Fibroblast of skin of abdomen (primary cell): Measurements from ENCODE around the gene TMEM33. TPM values are rescaled to one million over a fixed set of nuclear protein-coding genes. Genes with fewer than 3 reads are reported as not detected.
A peak's percentile ranks its signal among the peaks of the same experiment; 100 is the strongest.
"Not testable (repeated sequence)": the region's sequence is repeated elsewhere in the genome, so short reads cannot be mapped to it uniquely, and the experiment has no call there.

Experiments used
- DNase-seq: peaks from one replicate; pipeline ENCODE4 v3.0.0-alpha.2; 2013
- polyA plus RNA-seq, 2 experiments: library from polyadenylated mRNA; unstranded; fragments of 120-200 nt; gene quantifications; one replicate each; pipeline ENCODE4 v1.2.1, GENCODE V29; 2013; ENCODE audit not compliant: insufficient read length in 2 of 2

TMEM33 gene, protein sequence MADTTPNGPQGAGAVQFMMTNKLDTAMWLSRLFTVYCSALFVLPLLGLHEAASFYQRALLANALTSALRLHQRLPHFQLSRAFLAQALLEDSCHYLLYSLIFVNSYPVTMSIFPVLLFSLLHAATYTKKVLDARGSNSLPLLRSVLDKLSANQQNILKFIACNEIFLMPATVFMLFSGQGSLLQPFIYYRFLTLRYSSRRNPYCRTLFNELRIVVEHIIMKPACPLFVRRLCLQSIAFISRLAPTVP
- polyA plus RNA-seq (2013, experiment 1 of 2; ENCODE audit: insufficient read length) = 30.0 TPM
- polyA plus RNA-seq (2013, experiment 2 of 2; ENCODE audit: insufficient read length) = 30.8 TPM

DNA sequence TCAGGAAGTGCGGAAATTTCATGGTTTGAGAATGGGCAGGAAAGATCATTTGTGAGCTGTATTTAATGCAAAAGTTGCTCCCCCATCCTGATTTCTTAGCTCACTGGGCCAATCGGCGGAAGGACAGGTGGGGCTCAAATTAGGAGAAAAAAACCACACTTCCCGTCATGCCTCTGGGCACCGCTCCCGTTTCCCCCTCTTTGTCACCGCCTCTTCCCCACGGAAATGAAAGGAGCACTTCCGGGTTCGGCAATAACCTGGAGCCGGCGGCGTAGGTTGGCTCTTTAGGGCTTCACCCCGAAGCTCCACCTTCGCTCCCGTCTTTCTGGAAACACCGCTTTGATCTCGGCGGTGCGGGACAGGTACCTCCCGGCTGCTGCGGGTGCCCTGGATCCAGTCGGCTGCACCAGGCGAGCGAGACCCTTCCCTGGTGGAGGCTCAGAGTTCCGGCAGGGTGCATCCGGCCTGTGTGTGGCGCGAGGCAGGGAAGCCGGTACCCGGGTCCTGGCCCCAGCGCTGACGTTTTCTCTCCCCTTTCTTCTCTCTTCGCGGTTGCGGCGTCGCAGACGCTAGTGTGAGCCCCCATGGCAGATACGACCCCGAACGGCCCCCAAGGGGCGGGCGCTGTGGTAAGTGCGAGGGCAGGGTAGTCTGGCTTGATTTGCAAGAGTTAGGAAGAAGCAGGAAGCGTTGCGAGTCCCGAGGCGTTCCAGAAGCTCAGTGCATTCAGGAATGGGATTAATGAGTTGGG lies at the start of gene TMEM33:
Gene TMEM33 (plus strand): TSS at position 529 of the 751 bp plus-strand sequence. CDS start 56 bp downstream, at position 585.
- peak; percentile 87 for DNase-seq

DNA sequence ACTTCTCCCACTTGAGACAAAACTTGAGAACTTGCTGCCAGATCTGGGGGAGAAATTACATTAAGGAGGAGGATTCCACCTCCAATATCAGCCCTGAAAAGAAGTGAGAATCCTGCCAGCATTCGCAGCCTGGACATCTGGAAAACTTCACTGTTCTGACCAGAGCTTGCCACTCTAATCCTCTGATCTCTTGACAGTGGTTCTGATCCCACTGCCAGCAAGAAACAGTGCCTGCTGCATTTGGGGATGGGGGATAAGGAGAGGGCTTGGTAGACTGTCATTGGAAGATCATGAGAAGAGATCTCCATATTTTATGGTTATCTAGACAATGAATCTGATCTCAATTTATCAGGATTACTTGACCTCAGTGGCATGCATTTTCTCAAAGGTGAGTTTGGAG lies 49.8 kb upstream of the TMEM33 start:
- DNase-seq = no peak

DNA sequence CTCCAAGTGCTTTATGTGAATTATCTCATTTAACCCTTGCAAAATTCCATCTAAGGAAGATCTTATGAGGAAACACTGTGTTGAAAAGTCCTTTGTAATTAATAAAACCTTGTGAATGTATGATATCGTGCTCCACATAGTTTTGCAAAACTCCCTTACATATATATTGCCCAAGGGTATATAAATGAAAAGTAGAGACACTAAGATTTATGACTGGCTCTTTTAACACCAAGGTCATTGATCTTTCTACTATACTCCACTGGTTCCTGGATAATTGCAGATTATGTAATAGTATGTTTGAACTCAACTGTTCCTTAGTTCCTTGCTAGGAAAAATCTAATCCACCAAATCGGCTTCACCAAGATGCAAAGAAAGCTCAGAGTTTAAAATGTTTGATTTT lies 48.0 kb upstream of the TMEM33 start:
- no peak for DNase-seq

DNA sequence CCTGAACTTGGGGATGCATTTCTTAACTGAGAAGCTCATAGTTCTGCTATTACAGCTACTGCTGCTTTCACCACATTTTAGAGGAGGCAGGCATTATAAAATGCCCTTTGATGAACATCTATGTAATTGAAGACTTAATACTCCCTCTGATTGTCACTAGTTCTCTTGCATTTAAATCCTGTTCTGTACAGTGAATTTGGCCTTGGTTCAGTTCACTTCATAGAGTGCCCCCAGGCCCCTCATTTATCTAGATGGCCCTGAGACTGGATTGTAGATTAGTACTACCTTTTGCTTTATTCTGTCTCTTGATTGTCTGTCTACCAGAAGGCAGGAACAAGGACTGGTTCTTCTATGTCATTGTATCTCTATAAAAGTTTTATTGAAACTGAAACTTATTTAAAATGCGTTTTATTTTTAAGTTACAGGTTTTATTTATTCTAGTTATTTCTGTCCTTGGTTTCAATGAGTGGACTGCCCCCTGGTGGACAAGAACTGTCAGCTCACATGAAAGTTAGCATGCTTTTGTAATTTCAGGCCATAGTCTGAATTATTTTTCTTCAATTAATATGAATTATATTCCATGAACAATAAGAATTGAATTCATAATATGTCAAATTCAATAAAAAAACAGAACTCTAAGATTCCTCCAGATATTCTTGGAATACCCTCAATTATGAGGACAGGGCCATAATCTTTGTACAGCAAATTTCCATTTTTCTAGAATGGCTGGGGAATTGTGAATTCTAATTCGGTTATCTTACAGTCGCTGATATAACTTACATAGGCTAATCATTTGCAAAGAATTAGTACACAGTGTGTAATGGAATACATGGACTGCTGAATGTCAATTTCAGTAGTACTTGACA lies 47.2 kb upstream of the TMEM33 start:
- peak; percentile 36 for DNase-seq

DNA sequence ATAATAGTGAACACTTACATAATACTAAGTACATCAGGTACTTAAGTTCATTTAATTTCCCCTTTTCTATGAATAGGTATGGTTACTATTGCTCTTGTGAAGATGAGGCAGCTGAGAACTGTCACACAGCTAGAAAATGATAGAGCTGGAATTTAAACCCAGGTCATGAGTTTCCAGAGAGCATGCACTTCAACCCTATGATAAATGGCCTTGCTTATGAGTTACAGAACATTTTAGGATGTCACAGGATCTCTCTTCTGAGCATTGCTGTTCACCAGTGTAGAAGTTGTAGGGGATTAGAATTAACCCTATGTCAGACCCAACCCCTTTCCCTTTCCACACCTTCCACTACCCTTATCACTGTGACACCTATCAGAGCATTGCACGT lies 46.5 kb upstream of the TMEM33 start:
- no peak for DNase-seq

DNA sequence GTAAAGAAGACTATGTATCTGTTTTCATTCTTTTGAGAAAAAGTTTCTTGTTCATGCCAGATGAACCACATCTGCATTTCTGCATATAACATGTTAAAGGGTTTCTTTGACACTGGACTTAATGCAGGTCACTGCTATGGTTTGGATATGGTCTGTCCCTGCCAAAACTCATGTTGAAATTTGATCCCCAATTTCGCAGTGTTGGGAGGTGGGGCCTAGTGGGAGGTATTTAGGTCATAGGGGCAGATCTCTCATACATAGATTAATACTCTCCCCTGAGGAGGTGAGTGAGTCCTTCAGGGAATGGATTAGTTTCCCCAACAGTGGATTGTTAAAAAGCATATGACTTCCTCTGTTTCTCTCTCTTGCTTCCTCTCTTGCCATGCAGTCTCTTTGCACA lies 45.9 kb upstream of the TMEM33 start:
- DNase-seq = no peak

DNA sequence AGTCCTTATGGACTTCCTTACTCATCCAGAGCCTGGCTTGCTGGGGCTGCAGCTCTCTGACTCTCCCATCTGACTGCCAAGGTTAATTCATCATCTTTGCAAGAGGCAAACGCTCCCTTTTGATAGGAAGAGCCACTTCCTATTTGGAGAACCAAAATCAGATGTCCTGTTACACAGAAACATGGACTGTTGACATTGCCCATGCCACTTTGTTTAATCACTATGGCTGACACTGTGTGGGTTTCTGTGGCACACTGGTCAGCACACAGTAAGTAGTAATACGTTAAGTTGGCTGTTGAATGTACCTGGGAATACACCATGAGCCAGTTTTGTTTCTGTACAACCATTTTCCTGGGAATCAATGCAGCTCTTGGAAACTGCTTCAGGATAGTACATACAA lies 45.1 kb upstream of the TMEM33 start:
- no peak for DNase-seq

DNA sequence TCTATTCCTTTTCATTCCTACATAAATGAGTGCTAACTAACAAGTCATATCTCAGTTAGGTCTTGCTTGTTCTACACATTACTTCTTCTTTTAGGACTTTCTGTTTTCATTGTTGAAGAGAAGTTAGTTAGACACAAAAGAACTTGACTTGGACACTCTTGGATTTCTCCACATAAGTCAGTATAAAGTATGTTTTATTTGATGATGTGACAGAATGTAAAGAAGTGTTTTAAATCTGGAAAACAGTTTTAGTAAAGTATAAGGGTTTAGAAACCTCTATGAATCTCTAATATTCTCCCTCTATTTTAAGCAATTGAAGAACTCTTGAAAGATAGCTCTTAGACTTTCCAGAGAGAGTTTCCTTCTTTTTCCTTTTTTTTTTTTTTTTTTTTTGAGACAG lies 38.6 kb upstream of the TMEM33 start:
- DNase-seq = no peak

DNA sequence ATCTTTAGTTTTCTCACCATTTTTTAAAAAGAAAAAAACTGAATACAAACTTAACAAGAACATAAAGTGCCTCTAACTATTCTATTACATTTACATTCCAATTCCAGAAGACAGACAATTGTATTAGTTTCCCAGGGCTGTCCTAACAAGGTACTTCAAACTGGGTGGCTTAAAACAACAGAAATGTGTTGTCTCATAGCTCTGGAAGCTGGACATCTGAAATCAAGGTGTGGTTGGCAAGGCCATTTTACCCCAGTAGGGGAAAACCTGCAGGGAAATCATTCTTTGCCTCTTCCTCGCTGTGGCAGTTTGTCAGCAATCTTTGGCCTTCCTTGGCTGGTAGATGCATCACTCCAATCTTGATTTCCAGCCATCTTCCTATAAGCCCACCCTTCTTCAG lies 37.5 kb upstream of the TMEM33 start:
- DNase-seq = no peak

DNA sequence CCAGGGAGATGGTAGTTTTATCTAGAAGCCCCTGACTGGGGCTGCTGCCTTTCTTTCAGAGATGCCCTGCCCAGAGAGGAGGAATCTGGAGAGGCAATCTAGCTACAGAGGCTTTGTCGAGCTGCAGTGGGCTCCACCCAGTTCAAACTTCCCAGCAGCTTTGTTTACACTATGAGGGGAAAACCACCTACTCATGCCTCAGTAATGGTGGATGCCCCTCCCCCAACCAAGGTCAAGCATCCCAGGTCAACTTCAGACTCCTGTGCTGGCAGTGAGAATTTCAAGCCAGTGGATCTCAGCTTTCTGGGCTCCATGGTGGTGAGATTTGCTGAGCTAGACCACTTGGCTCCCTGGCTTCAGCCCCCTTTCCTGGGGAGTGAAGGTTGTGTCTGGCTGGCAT lies 26.1 kb upstream of the TMEM33 start:
- DNase-seq = not testable (repeated sequence)

DNA sequence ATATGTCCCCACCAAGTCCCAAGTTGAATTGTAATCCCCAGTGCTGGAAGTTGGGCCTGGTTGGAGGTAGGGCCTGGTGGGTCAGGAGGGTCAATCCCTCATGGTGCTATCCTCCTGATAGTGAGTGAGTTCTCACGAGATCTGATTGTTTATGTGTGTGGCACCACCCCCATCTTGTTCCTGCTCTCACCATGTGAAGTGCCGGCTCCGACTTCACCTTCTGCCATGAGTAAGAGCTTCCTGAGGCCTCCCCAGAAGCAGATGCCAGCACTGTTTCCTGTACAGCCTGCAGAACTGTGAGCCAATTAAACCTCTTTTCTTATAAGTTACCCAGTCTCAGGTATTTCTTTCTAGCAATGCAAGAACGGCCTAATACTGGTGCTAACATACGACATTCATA lies 22.7 kb upstream of the TMEM33 start:
- DNase-seq = no peak

DNA sequence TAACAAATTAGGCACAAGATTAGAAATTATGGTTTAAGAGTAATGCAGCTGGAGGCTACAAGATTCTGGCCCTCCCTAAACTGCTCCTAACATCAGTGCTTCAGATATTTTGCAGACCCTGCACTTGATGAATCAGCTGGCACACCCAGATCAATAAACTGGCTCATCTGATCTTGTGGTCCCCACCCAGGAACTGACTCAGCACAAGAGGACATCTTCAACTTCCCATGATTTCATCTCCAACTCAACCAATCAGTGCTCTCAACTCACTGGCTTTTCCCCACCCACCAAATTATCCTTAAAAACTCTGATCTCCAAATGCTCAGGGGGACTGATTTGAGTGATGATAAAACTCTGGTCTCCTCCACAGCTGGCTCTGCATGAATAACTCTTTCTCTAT lies 21.7 kb upstream of the TMEM33 start:
- DNase-seq = no peak

DNA sequence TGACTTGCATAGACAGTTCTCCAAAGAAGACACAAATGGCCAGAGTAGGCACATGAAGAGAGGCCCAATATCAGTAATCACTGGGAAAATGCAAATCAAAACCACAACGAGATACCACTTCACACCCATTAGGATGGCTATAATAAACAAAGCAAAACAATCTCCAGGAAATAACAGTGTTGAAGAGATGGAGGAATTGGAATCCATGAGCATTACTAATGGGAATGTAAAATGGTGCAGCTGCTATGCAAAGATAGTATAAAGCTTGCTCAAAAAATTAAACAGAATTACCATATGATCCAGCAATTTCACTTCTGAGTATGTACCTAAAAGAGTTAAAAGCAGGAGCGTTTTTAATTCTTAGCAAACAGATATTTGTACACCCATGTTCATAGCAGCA lies 17.0 kb upstream of the TMEM33 start:
- DNase-seq = no peak

DNA sequence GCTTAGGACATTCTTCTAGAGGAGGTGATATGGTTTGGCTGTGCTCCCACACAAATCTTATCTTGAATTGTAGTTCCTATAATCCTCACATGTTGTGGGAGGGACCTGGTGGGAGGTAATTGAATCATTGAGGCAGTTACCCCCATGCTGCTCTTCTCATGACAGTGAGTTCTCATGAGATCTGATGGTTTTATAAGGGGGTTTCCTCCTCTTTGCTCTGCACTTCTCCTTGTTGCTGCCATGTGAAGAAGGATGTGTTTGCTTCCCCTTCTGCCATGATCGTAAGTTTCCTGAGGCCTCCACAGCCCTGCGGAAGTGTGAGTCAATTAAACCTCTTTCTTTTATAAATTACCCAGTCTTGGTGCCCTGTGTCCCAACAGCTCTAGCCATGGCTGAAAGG lies 14.8 kb upstream of the TMEM33 start:
- not testable (repeated sequence) for DNase-seq

DNA sequence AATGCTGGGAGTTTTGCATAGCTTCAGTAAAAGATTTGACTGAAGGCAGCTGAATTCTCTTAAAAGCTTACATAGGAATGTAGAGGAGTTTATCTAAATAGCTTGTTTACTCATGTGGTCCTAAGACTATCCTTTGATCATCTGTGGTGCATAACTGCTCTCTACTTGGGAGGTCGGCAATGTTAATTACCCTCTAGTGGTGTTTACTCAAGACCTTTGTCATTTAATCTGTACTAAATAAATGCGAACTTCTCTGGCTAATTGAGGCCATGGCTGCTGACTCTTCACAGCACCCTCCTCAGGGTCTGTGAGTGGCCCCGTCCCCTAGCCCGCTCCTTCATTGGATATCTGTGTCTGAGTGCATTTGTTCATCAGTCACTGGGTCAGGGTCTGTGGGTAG lies 13.8 kb upstream of the TMEM33 start:
- no peak for DNase-seq

DNA sequence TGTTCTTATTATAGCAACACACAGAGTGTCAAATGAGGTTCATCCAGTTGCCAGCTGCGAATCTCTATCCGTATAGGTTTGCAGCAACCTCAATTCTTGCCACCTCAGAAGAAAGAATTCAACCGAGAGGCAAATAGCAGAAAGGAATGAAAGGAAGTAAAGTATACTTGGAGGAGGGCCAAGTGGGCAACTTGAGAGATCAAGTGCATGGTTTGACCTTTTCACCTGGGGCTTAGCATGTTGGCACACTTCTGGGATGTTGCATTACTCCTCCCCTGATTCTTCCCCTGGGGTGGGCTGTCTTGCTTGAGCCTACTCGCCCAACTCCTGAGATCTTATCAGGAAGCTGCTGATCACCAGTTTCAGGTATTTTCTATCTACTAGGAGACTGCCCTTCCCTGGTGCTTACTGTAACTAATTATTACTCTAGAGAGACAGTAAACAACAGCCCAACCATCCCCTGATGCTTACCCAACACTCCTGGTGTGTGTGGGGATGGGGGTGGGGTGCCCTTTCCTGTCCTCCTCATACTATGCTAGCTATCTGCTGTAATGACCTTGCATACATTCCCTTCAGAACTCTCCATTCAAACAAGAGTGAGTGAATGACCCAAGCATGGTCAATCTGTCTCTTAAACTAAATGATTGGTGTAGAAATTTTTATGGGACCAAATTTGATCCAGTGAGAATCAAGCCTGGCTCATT lies 7.3 kb upstream of the TMEM33 start:
- DNase-seq = no peak

DNA sequence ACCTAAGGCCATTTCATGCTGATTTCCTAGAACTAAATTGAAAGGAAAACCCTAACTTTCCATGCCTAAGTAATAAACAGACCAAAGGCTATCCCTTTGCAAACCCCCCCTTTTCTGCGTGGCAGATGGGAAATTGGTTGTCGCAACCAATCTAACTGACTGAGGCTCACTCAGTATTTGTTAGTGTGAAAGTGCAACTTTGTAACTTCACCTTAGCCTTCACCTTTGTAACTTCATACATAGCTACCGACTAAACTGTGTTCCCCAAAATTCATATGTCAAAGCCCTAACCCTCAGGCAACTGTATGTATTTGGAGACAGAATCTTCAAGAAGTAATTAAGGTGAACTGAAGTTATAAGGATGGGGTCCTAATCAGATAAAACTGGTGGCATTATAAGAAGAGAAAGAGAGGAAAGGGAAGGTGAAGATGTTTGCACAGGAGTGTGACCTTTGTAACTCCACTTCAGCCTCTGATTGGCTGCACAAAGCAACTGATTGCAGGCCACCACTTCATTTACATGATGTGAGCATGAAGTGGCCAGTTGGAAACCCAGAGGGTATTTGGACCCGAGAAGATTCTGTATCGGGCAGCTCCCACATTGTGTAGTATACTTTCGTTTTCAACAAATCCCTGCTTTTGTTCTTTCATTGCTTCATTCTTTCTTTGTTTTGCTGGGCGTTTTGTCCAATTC lies 4.9 kb upstream of the TMEM33 start:
- no peak for DNase-seq

DNA sequence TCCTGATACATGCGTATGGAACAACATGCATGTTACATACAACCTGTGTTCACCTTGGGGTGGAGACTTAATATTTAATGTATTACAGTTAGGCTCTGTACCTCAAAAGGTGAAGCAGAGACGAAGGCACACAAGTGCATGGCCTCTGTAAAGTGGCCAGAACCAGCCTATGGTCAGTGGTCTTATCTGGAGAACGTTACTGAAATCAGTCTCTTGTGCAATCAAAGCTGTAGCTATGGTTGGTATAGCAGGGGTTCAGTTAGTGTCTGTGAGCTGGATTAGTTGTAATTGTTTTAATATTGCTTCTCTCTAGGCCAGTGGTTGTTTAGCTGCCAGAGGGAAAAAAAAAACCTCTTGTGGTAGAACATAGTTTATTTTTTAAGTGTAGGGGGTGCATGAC lies 2.2 kb upstream of the TMEM33 start:
- DNase-seq = no peak

DNA sequence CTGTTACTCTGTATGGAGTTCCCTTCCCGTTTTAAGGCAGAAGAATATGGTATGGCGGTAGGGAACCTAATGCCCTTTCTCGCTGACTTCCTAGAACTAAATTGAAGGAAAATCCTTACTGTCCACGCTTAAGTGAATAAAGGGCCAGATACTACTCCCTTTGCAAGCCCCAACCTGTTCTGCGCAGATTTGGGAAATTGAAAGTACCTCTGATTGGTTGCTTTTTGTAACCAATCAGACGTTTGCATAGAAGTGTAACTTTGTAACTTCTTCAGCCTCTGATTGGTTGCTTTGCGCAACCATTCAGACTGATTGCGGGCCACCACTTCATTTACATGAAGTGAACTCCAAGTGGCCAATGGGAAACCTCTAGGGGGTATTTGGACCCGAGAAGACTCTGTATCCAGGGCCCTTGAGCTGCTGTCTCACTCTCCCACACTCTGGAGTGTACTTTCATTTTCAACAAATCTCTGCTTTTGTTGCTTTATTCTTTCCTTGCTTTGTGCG lies 1.2 kb upstream of the TMEM33 start:
- no peak for DNase-seq

DNA sequence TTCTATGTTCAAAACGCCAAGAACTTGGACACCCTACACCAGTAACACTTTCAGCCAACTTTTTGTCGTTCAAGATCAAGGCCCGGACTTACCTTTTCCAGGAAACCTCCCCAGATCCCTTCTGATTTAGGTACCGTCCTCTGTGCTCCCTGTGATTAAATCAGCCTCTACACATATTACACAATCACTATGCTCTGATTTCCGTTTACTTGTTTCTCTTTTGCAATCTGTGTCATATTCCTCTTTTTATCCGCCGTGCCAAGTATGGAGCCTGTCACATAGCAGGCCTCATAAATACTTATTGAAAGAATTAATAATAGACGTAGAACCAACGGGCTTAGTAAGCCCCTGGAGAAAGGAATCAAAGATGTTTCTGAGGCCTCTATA lies 722 bp upstream of the TMEM33 start:
- DNase-seq = no peak

DNA sequence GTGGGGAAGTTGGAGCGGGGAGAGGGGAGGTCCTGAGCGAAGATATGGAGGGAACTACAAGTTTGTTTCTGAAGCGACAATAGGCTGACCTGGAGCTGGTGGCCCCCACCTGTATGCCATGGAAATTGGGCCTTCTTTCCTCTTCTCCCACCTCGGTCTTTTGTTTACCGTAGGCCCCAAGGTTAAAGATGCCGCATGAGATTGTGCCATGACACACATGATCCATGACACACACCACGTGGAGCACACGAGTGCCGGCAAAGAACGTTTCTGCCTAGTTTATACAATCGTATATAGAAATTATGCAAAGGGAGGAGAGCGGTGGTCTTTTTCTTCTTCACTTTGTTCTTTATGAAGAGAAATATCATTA lies 408 bp downstream of the TMEM33 start:
- DNase-seq = peak; percentile 6
